Measurements from ENCODE around the gene ADGRF1. TPM values are rescaled to one million over a fixed set of nuclear protein-coding genes. Genes with fewer than 3 reads are reported as not detected.

The ADGRF1 gene
- total and polyA plus RNA-seq, 10 donors = 0.13 to 1.6 (median 0.32) TPM; not detected in 5

- no peak for TF ChIP-seq POLR2AphosphoS5 (IDR thresholded peaks at IDR 0.05)
- TF ChIP-seq CTCF (IDR thresholded peaks at IDR 0.05 in 8 of 11, conservative IDR thresholded peaks at IDR 0.05 in 3 of 11) = no peak
- no peak for TF ChIP-seq POLR2A (IDR thresholded peaks at IDR 0.05)
- no peak for DNase-seq
- H3K4me1 ChIP-seq = no peaks in the 10 kb centered on the region
- WGBS, 5 donors = 90 to 98% (median 95%) methylated on average over 5 of the region's 5 CpGs
- no peaks in the 10 kb centered on the region for H3K36me3 ChIP-seq
- no peaks in the 10 kb centered on the region for H3K9me3 ChIP-seq
- no peak overlapping the region for H3K4me3 ChIP-seq
- intact Hi-C loops (cut with DNase I; ENCODE audit: low total_unique reads) = no loop called here
- H3K27ac ChIP-seq = no peak overlapping the region
- no peaks in the 10 kb centered on the region for H3K27me3 ChIP-seq (replicated peaks in 1 of 7)
These were observed 22.2 kb downstream of the ADGRF1 start for GRCh38 chr6:47019941-47020340.

DNA sequence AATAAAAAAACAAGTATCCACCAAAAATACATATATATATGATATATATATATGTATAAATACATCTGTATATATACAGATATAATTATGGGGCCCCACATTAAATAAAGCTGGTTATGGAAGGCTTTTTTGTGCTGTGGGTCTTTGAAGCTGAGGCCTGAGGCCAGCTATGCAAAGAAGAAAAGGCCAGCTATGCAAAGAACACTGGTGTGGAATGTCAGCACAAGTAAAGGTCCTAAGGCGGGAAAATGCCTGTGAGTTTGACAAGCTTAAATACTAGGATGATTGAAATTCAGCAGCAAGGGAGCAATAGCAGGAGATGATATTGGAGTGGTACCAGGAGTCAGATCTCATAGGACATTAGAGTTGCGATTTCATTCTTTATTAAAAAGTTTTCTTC lies 25.2 kb downstream of the ADGRF1 start:
- intact Hi-C loops (cut with DNase I; ENCODE audit: low total_unique reads) = no loop called here
- no peak for DNase-seq
- no peak overlapping the region for H3K27ac ChIP-seq
- TF ChIP-seq POLR2AphosphoS5 (IDR thresholded peaks at IDR 0.05) (no peak), CTCF (IDR thresholded peaks at IDR 0.05 in 8 of 11, conservative IDR thresholded peaks at IDR 0.05 in 3 of 11) (no peak), POLR2A (IDR thresholded peaks at IDR 0.05) (no peak)
- 91 to 98% (median 94%) methylated on average over 2 of the region's 2 CpGs for WGBS, 5 donors
- no peak overlapping the region for H3K4me3 ChIP-seq
- H3K36me3 ChIP-seq = no peaks in the 10 kb centered on the region
- H3K9me3 ChIP-seq = no peaks in the 10 kb centered on the region
- H3K4me1 ChIP-seq = no peaks in the 10 kb centered on the region
- no peaks in the 10 kb centered on the region for H3K27me3 ChIP-seq (replicated peaks in 1 of 7)

GRCh38 chr6:47016261-47016660 lies 25.9 kb downstream of the ADGRF1 start:
- H3K27me3 ChIP-seq (replicated peaks in 1 of 7) = no peaks in the 10 kb centered on the region
- H3K4me1 ChIP-seq = no peaks in the 10 kb centered on the region
- TF ChIP-seq POLR2A (IDR thresholded peaks at IDR 0.05) (no peak), POLR2AphosphoS5 (IDR thresholded peaks at IDR 0.05) (no peak), CTCF (IDR thresholded peaks at IDR 0.05 in 8 of 11, conservative IDR thresholded peaks at IDR 0.05 in 3 of 11) (no peak)
- 37 to 55% (median 45%) methylated on average over 4 of the region's 4 CpGs for WGBS, 5 donors
- DNase-seq = no peak
- H3K9me3 ChIP-seq = no peaks in the 10 kb centered on the region
- no peaks in the 10 kb centered on the region for H3K36me3 ChIP-seq
- H3K4me3 ChIP-seq = no peak overlapping the region
- intact Hi-C loops (cut with DNase I; ENCODE audit: low total_unique reads) = no loop called here
- no peak overlapping the region for H3K27ac ChIP-seq

DNA sequence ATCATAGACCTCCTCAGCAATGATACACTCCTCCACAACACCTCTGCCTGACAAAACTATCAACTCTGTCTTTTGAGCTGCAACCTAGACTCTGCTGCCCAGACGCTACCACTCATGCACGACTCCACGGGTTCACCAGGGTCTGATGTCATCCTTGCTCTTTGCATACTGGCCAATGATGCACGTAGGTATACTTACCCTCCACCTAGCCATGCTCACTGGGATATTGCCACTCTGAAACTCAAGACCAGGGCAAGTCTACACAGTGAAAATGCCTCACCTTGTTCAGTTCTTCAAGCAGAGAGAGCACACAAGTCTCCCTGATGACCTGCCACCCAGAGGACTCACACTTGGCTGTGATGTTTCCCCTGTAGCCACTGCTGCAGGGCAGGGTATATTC lies 27.7 kb downstream of the ADGRF1 start:
- H3K36me3 ChIP-seq = no peaks in the 10 kb centered on the region
- no peak overlapping the region for H3K27ac ChIP-seq
- no peaks in the 10 kb centered on the region for H3K27me3 ChIP-seq (replicated peaks in 1 of 7)
- H3K4me1 ChIP-seq = no peaks in the 10 kb centered on the region
- DNase-seq = no peak
- TF ChIP-seq CTCF (IDR thresholded peaks at IDR 0.05 in 8 of 11, conservative IDR thresholded peaks at IDR 0.05 in 3 of 11) = no peak
- no peak for TF ChIP-seq POLR2A (IDR thresholded peaks at IDR 0.05)
- no peak for TF ChIP-seq POLR2AphosphoS5 (IDR thresholded peaks at IDR 0.05)
- H3K4me3 ChIP-seq = no peak overlapping the region
- WGBS, 5 donors = 74 to 97% (median 83%) methylated on average over 4 of the region's 4 CpGs
- intact Hi-C loops (cut with DNase I; ENCODE audit: low total_unique reads) = no loop called here
- no peaks in the 10 kb centered on the region for H3K9me3 ChIP-seq
